Gastroesophageal sphincter (tissue), 3 donors: ENCODE results near the gene CCDC122.

Source experiments
- CTCF ChIP-seq, 4 experiments: fragments of 200-600 bp in 2 of 4; fragments of 450-650 bp in 2 of 4; sonication (generic) in 1 of 4; IDR thresholded peaks; one replicate each; pipeline ENCODE4 v1.5.1; 2017 to 2019; ENCODE audit warnings: antibody characterized with exemption in 4 of 4, mild to moderate bottlenecking in 2 of 4, moderate library complexity in 2 of 4
- POLR2A ChIP-seq, 2 donors: fragments of 450-650 bp; IDR thresholded peaks; one replicate each; pipeline ENCODE4 v1.6.1; 2017; ENCODE audit warnings: antibody characterized with exemption in 2 of 2, mild to moderate bottlenecking in 2 of 2, moderate library complexity in 1 of 2
- POLR2AphosphoS5 ChIP-seq: sonication (generic); formaldehyde crosslinking; IDR thresholded peaks from one replicate; pipeline ENCODE4 v1.6.1; 2017; ENCODE audit warnings: antibody characterized with exemption

GRCh38 chr13:43802511-43802910 lies 77.0 kb downstream of the CCDC122 start:
- TF ChIP-seq POLR2AphosphoS5, result no peak
- no peak for TF ChIP-seq CTCF (IDR thresholded peaks at IDR 0.05)
- no peak for TF ChIP-seq POLR2A (IDR thresholded peaks at IDR 0.05)
